GM15510 (cell line): Measurements from ENCODE around the gene RECQL5.

Experiments
- POLR2A ChIP-seq: IDR thresholded peaks from 3 replicates; pipeline ENCODE4 v1.6.1; 2011; ENCODE audit warnings: borderline replicate concordance; ENCODE audit not compliant: insufficient read length; ENCODE audit errors: extremely low read depth

RECQL5 gene

DNA sequence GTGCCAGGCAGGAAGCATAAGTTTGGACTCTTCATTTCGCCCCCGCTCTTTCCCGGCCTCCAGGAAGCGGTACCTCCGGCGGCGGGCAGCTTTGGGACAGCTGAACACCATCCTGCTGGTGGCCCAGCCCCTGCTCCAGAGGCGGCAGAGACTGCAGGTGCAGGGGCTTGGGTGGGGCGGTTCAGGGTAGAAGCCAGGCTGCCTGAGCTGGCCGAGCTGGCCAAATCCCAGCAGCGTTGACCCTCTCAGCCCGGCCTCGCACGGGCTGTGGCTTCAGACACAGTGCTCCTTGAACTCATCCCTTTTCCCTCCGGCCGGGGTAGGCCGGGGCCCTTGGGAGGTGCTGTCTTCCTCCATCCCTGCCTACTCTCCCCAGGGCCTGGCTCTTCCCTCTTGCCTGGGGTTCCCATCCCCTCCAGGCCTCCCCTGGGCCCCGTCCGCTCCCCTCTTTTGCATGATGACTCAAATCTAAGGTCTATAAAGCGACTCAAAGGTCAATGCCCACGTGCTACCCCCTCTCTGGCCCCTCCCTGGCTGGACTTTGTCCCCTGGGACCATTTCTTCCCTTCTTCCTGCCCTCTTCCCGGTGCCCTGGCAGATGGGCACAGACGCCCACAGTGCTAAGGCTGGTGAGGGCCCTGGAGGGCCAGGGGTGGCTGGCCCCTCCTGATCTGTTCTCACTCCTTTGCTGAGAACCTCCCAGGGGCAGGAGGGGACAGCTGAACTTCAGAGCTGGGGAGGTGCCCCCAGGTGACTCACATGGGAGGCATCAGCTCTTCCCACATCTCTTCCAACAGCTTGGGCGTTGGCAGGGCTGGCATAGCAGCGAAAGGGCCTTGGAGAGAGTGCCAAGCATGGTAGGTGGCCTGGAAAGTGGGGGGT is 56.6 kb downstream of the RECQL5 start:
- TF ChIP-seq POLR2A: no peak

DNA sequence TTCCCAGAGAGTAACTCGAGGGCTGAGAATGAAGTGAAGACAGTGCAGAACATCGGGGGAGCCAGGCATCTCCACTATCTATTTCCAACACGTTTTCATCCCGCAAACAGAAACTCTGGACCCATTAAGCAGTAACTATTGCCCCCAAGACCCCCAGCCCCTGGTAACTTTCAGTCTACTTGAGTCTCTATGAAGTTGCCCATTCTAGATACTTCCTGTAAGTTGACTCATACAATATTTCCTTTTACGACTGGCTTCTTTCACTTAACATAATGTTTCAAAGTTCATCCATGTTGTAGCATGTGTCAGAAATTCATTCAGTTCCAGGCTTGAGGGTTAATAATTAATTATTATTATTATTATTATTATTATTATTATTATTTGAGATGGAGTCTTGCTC is 59.9 kb downstream of the RECQL5 start:
- TF ChIP-seq POLR2A: no peak

DNA sequence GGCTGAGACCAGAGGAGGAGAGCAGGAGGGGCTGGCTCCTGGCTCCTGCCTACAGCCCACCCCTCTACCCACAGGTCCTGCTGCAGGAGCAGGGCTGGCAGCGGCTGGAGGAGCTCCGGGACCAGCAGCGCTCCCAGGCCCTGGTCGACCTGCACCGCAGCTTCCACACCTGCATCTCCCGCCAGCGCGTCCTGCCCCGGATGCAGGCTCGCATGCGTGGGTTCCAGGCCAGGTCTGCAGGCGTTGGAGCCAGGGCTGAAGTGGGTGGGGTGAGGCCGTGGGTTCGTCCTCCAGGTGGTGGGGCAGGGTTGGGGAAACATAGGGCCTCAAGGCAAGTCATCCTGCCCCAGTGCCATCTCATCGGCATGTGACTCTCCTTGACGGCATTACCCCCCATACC is 61.2 kb downstream of the RECQL5 start:
- TF ChIP-seq POLR2A: no peak

DNA sequence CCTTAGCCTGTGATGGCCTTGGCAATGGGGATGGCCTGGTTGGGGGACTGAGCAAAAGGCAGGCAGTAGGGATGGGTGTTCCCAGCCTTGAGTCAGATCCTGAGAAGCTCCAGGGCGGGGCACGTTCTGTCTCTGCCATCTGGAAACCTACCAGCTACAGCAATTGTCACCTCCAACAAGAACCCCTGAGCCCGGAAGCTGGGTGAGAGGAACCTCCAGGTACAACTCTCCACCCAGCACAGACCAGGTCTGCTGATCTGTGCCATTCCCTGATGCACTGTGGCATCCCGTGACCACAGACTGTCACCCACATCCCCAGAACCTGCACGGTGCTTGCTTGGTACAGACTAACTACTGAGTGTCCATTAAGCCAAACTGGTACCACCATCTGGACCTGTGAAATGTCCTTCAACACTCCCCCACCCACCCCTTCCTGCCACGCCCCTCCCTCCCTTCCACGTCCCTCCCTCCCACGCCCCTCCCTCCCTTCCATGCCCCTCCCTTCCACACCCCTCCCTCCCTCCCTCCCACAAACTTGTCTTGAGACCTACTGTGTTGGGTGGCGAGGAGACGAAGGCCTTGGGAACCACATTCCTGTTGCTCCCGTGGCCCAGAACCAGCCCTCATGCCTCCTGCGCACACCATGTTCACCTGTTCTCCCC is 62.8 kb downstream of the RECQL5 start:
- no peak for TF ChIP-seq POLR2A

DNA sequence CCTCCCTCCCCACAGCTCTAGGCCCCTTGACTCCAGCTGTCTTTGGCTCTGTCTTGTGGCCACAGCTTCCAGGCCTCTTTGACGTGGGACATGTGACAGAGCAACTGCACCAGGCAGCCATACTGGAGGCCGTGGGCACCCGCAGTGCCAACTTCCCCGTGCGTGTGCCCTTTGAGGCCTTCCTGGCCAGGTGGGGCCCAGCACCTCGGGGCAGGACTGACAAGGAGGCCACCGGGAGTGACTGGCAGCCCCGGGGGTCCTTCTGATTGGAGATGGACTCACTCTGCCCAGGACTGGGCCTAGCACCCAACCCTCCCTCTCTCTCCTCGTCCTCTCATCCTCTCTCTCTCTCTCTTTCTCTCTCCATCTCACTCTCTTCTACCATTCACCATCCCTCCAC is 63.8 kb downstream of the RECQL5 start:
- no peak for TF ChIP-seq POLR2A

DNA sequence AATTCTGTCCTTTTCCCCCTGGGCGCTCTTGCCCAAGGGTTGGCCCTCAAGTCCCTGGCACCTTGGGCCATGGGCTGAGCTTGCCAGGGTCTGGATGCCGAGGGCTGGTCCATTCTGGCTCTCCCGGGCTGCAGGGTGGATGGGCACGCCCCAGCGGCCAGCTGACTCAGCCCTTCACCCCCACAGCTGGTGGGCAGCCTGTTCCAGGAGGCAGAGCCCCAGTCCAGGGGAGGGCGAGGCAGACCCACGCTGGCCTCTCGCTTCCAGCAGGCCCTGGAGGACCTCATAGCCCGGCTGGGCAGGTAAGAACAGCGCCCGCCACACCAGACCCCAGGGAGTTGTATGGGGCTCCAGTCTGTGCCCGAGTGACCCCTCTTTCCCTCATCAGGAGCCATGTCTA is 64.3 kb downstream of the RECQL5 start:
- TF ChIP-seq POLR2A: no peak

DNA sequence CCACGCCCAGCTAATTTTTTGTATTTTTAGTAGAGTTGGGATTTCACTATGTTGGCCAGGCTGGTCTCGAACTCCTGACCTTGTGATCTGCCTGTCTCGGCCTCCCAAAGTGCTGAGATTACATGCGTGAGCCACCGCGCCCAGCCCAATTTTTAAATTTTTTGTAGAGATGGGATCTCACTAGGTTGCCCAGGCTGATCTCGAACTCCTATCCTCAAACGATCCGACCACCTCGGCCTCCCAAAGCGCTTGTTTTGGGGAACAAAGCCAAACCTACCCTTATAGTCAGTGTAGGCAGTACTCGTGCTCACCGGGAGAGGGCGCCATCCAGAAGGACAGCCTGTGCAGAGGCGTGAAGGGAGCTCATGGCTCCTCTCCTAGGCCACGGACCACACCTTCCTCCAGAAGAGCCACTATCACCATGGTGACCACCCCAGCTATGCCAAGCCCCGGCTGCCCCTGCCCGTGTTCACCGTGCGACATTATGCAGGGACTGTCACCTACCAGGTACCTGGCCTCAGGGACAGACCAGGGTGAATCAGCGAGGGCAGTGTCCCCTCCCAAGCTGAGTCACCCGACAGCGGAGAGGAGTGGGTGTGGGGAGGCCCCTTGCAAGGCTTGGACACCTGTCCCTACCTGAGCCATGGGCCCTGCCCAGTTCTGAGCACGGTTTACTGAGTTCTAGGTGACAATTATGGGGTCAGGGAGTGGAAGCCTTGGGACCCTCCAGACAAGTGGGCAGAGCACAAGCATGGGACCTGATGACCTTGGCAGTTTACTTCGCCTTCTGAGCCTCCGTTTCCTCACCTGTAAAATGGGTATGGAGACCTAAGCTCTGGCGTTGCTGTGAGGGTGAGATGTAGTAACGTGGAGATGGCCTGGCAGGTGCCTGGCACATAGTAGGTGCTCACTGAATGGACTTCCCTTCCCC is 65.6 kb downstream of the RECQL5 start:
- TF ChIP-seq POLR2A: no peak

DNA sequence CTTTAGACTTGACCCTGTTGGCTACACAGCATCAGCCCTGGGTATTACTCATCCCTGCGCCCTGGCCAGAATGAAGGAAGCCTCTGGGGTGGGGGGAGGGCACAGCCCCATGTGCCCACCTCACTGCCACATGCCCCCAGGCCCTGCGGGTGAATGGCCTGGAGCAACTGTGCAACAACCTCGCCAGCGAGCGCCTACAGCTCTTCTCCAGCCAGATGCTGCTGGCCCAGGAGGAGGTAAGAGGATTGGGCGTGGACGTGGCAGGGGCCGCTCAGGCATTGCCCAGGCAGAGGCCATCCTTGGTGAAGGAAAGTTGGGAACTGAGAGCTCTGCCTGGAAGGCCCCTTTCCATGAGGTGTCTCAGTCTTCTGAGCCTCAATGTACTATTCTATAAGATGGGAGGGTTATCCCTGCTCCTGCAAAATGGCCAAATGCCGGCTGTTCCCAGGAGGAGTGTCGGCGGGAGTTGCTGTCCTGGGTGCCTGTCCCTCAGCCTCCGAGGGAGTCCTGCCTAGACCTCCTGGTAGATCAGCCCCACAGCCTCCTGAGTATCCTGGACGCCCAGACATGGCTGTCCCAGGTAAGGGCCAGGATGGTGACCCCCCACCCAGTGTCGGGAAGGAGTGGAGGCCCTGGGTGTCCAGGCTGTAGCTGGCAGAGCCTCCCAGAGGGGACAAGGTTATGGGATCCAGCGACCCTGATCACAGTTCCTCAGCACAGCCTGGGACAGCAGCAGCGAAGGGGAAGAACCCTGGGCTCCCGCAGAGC is 70.5 kb downstream of the RECQL5 start:
- no peak for TF ChIP-seq POLR2A

DNA sequence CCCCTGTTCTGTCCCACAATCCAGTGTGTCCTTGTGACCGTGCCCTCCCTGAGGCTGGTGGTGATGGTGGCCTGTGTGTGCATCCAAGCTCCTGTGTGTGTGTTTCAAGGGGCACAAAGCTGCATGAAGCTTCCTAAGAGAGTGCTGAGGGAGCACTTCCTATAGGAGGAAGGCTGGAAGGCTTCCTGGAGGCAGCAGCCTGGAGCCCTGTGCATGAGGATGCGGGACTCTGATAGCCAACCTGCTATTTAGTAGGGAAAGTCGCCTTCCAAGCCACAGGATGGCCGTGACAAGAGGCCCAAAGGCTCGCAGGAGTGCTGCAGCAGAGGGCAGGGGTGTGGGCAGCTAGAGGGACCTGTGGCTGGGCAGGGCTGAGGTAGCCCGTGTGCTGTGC is 71.0 kb downstream of the RECQL5 start:
- TF ChIP-seq POLR2A: no peak

DNA sequence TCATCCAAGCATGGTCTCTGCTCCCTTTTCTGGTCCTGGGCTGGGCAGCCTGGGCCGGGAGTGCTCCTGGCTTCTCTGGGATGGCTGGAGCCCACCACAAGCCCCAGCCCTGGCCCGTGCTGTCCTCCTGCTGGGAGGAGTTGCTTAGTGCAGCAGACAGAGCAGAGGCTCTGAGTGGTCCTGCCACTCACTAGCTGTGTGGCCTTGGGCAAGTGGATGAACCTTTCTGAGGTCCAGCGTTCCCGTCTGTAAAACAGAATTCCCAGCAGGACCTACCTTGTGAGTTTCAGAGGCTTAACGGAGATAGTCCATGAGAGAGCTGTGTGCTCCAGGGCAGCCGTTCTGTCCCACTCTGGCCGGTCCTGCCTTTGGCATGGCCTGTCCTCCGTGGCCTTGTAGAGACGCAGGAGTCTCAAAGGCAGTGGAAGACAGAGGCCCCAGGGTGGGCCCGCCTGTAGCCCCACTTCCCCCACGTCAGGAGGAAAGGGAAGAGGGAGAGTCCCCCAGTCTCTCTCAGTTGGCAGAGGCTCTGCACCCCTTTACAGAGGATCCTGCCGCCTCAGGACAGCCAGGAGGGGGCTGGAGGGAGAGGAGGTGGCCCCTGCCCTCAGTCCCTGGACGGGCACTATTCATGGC is 71.6 kb downstream of the RECQL5 start:
- no peak for TF ChIP-seq POLR2A

DNA sequence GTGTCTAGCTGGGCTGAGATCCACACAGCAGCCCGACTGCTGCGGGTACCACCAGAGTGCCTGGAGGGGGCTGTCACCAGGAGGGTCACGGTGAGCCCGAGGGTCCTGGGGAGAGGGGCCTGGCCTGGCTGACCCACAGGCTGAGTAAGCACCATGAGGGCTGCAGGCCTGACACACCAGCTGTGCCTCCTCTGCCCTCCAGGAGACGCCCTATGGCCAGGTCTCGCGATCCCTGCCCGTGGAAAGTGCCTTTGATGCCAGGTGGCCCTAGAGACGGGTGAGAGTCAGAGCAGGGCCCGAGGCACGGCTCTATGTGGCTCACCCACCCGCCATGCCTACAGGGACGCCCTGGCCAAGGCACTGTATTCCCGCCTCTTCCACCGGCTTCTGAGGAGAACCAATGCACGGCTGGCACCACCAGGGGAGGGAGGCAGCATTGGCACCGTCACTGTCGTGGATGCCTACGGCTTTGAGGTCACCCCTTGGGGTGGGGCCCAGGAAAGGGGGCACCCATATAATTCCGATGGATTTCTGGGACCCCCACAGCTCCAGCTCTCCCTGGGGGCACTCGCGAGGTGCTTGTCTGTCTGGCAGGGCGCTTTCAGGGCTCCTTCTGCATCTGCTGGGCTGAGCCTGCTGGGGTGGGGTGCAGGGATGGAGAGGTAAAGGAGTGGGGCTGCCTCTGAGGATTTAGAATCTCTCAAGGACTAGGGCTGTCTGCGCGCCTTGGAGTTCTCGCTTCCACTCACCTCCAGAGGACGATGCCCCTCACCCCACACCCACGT is 72.3 kb downstream of the RECQL5 start:
- TF ChIP-seq POLR2A: no peak

DNA sequence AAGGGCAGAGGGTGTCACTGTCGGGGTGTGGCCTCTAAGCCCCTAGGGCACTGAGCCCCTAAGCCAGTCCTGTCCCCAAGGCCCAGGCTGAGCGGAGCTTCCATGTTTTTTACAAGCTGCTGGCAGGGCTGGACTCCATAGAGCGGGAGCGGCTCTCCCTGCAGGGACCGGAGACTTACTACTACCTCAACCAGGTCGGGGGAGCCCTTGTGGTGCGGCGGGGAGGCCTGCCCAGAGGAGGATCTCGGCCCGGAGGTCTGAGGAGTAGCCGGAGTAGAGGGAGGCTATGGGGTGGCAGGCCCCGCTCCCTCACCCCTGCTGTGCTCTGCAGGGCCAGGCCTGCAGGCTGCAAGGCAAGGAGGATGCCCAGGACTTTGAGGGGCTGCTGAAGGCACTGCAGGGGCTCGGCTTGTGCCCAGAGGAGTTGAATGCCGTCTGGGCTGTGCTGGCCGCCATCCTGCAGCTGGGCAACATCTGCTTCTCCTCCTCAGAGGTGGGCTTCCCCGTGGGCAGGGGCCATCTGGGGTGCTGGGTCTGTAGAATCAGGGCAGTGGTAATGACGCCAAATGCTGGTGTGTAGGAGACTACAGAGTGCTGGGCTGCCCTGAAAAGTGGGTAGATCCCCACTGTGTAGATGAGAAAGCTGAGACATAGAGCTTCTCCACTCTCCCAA is 74.5 kb downstream of the RECQL5 start:
- TF ChIP-seq POLR2A: no peak
